ENCODE data around the gene PPP4R4. TPM values are rescaled to one million over a fixed set of nuclear protein-coding genes. Genes with fewer than 3 reads are reported as not detected.

The PPP4R4 gene
- total and polyA plus RNA-seq, 10 donors = 0.05 to 0.94 (median 0.13) TPM; not detected in 3

DNA sequence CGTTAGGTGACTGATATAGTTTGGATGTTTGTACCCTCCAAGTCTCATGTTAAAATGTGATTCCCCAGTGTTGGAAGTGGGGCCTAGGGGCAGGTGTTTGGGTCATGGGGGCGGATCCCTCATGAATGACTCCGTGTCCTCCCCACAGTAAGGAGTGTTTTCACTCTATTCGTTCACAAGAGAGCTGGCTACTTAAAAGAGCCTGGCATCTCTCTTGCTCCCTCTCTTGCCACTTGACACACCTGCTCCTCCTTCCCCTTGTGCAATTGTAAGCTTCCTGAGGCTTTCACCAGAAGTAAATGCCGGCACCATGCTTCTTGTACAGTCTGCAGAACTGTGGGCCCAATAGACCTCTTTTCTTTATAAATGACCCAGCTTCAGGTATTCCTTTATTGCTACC is 47.3 kb upstream of the PPP4R4 start:
- no peak overlapping the region for H3K4me3 ChIP-seq
- peaks cover 3 to 25% (median 14%) of the 10 kb centered on the region in 6 donors for H3K4me1 ChIP-seq
- peaks cover 0 to 8% (median 0%) of the 10 kb centered on the region in 8 donors for H3K9me3 ChIP-seq
- no peak for DNase-seq
- intact Hi-C loops (cut with DNase I; ENCODE audit: low total_unique reads) = no loop called here
- WGBS, 5 donors = 79 to 92% (median 86%) methylated on average over 5 of the region's 5 CpGs
- TF ChIP-seq, protein P1, sequence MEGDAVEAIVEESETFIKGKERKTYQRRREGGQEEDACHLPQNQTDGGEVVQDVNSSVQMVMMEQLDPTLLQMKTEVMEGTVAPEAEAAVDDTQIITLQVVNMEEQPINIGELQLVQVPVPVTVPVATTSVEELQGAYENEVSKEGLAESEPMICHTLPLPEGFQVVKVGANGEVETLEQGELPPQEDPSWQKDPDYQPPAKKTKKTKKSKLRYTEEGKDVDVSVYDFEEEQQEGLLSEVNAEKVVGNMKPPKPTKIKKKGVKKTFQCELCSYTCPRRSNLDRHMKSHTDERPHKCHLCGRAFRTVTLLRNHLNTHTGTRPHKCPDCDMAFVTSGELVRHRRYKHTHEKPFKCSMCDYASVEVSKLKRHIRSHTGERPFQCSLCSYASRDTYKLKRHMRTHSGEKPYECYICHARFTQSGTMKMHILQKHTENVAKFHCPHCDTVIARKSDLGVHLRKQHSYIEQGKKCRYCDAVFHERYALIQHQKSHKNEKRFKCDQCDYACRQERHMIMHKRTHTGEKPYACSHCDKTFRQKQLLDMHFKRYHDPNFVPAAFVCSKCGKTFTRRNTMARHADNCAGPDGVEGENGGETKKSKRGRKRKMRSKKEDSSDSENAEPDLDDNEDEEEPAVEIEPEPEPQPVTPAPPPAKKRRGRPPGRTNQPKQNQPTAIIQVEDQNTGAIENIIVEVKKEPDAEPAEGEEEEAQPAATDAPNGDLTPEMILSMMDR (IDR thresholded peaks at IDR 0.05 in 8 of 11, conservative IDR thresholded peaks at IDR 0.05 in 3 of 11) = no peak
- TF ChIP-seq POLR2AphosphoS5 (IDR thresholded peaks at IDR 0.05) (no peak), POLR2A (IDR thresholded peaks at IDR 0.05) (no peak)
- H3K36me3 ChIP-seq = peaks cover 0 to 16% (median 0%) of the 10 kb centered on the region in 6 donors
- no peak overlapping the region for H3K27ac ChIP-seq
- H3K27me3 ChIP-seq (replicated peaks in 1 of 7) = peaks cover 0 to 3% (median 0%) of the 10 kb centered on the region in 7 donors

GRCh38 chr14:94127330-94127729 is 46.8 kb upstream of the PPP4R4 start:
- 94 to 97% (median 97%) methylated on average over 6 of the region's 6 CpGs for WGBS, 5 donors
- no peak for TF ChIP-seq POLR2AphosphoS5 (IDR thresholded peaks at IDR 0.05)
- no peak for TF ChIP-seq POLR2A (IDR thresholded peaks at IDR 0.05)
- TF ChIP-seq, protein P1 (IDR thresholded peaks at IDR 0.05 in 8 of 11, conservative IDR thresholded peaks at IDR 0.05 in 3 of 11) = no peak

GRCh38 chr14:94128216-94128839 is 45.8 kb upstream of the PPP4R4 start:
- peak overlapping the region in 2 of 8 donors; percentile 57 to 74 for H3K4me3 ChIP-seq
- intact Hi-C loops (cut with DNase I; ENCODE audit: low total_unique reads) = no loop called here
- peak overlapping the region in 4 of 8 donors; percentile 82 to 87 (median 85) for H3K27ac ChIP-seq
- peaks cover 3 to 31% (median 14%) of the 10 kb centered on the region in 6 donors for H3K4me1 ChIP-seq
- H3K36me3 ChIP-seq = peaks cover 0 to 16% (median 0%) of the 10 kb centered on the region in 6 donors
- H3K27me3 ChIP-seq (replicated peaks in 1 of 7) = peaks cover 0 to 7% (median 0%) of the 10 kb centered on the region in 7 donors
- no peaks in the 10 kb centered on the region for H3K9me3 ChIP-seq
- 89 to 95% (median 92%) methylated on average over 11 to 14 of the region's 14 CpGs for WGBS, 5 donors
- DNase-seq = no peak
- TF ChIP-seq, protein P1 (IDR thresholded peaks at IDR 0.05 in 8 of 11, conservative IDR thresholded peaks at IDR 0.05 in 3 of 11) = no peak
- TF ChIP-seq POLR2AphosphoS5 (IDR thresholded peaks at IDR 0.05) = no peak
- no peak for TF ChIP-seq POLR2A (IDR thresholded peaks at IDR 0.05)

More at GRCh38 chr14:94127330-94127729, 46.8 kb upstream of the PPP4R4 start:
- Histone ChIP-seq H3K4me1 (peaks cover 3 to 30% (median 14%) of the 10 kb centered on the region in 6 donors), H3K9me3 (peaks cover 0 to 4% (median 0%) of the 10 kb centered on the region in 8 donors), H3K4me3 (no peak overlapping the region), H3K27me3 (replicated peaks in 1 of 7) (peaks cover 0 to 4% (median 0%) of the 10 kb centered on the region in 7 donors), H3K27ac (no peak overlapping the region), H3K36me3 (peaks cover 0 to 16% (median 0%) of the 10 kb centered on the region in 6 donors)
- no peak for DNase-seq
- intact Hi-C loops (cut with DNase I; ENCODE audit: low total_unique reads) = no loop called here

GRCh38 chr14:94129111-94129757 is 44.9 kb upstream of the PPP4R4 start, which contains the start of gene IFI27L2:
Gene IFI27L2, minus strand, starts transcription at chr14:94129604. Its CDS starts 40 bp downstream, at chr14:94129564.
- peak; percentile 91 for DNase-seq
- TF ChIP-seq POLR2A (IDR thresholded peaks at IDR 0.05) (no peak), POLR2AphosphoS5 (IDR thresholded peaks at IDR 0.05) (peak; percentile 72 to 75 (median 73))
- TF ChIP-seq, protein P1 (IDR thresholded peaks at IDR 0.05 in 8 of 11, conservative IDR thresholded peaks at IDR 0.05 in 3 of 11) = peak; percentile 8 to 68 (median 43)
- intact Hi-C loops (cut with DNase I; ENCODE audit: low total_unique reads) = no loop called here
- WGBS, 5 donors = 1 to 2% (median 1%) methylated on average over 12 to 27 of the region's 27 CpGs
- Histone ChIP-seq H3K4me1 (peaks cover 3 to 31% (median 14%) of the 10 kb centered on the region in 6 donors), H3K36me3 (peaks cover 0 to 16% (median 0%) of the 10 kb centered on the region in 6 donors), H3K27ac (peak within 1 kb of the TSS; percentile 53 to 87 (median 83)), H3K9me3 (no peaks in the 10 kb centered on the region), H3K4me3 (peak within 1 kb of the TSS; percentile 39 to 74 (median 54)), H3K27me3 (replicated peaks in 1 of 7) (peaks cover 0 to 10% (median 0%) of the 10 kb centered on the region in 7 donors)

Data from spleen (tissue), 11 donors.